Measurements from ENCODE around the gene ZNF438.
"Not testable (repeated sequence)": the region's sequence is repeated elsewhere in the genome, so short reads cannot be mapped to it uniquely, and the experiment has no call there.

The ZNF438 gene

GRCh38 chr10:30940256-30940655, 91.4 kb downstream of the ZNF438 start:
- no peak overlapping the region for H3K27ac ChIP-seq
- no peak for DNase-seq
- H3K4me1 ChIP-seq = peaks cover 0 to 41% (median 11%) of the 10 kb centered on the region in 4 donors
- no peak overlapping the region for H3K4me3 ChIP-seq
- TF ChIP-seq CTCF (IDR thresholded peaks at IDR 0.05) = no peak
- H3K36me3 ChIP-seq = peaks cover 0 to 14% (median 0%) of the 10 kb centered on the region in 3 donors
- H3K27me3 ChIP-seq = no peaks in the 10 kb centered on the region
- intact Hi-C loops (cut with DNase I; ENCODE audit: low total_unique reads) = no loop called here
- H3K9me3 ChIP-seq = no peaks in the 10 kb centered on the region

- H3K27ac ChIP-seq = no peak overlapping the region
- TF ChIP-seq CTCF (IDR thresholded peaks at IDR 0.05) = no peak
Measured at GRCh38 chr10:30939643-30940251, 91.9 kb downstream of the ZNF438 start.

GRCh38 chr10:30935078-30935477, 96.6 kb downstream of the ZNF438 start:
- Histone ChIP-seq H3K36me3 (peaks cover 4 to 21% (median 10%) of the 10 kb centered on the region in 3 donors), H3K4me3 (no peak overlapping the region), H3K4me1 (peaks cover 0 to 14% (median 8%) of the 10 kb centered on the region in 4 donors), H3K9me3 (no peaks in the 10 kb centered on the region), H3K27ac (no peak overlapping the region), H3K27me3 (no peaks in the 10 kb centered on the region)
- no peak for DNase-seq
- no peak for TF ChIP-seq CTCF (IDR thresholded peaks at IDR 0.05)
- intact Hi-C loops (cut with DNase I; ENCODE audit: low total_unique reads) = no loop called here

More at GRCh38 chr10:30939643-30940251, 91.9 kb downstream of the ZNF438 start:
- intact Hi-C loops (cut with DNase I; ENCODE audit: low total_unique reads) = no loop called here
- Histone ChIP-seq H3K36me3 (peaks cover 0 to 17% (median 0%) of the 10 kb centered on the region in 3 donors), H3K4me3 (no peak overlapping the region), H3K9me3 (no peaks in the 10 kb centered on the region), H3K4me1 (peaks cover 0 to 41% (median 11%) of the 10 kb centered on the region in 4 donors), H3K27me3 (no peaks in the 10 kb centered on the region)
- no peak for DNase-seq

GRCh38 chr10:30931094-30931493, 100.6 kb downstream of the ZNF438 start:
- Histone ChIP-seq H3K36me3 (peaks cover 15 to 32% (median 16%) of the 10 kb centered on the region in 3 donors), H3K27ac (no peak overlapping the region), H3K27me3 (no peaks in the 10 kb centered on the region), H3K4me1 (no peaks in the 10 kb centered on the region), H3K4me3 (no peak overlapping the region), H3K9me3 (no peaks in the 10 kb centered on the region)
- TF ChIP-seq CTCF (IDR thresholded peaks at IDR 0.05) = no peak
- DNase-seq = no peak
- intact Hi-C loops (cut with DNase I; ENCODE audit: low total_unique reads) = no loop called here

GRCh38 chr10:30929901-30930520, 101.7 kb downstream of the ZNF438 start:
- no peak for DNase-seq
- TF ChIP-seq CTCF (IDR thresholded peaks at IDR 0.05) = no peak
- no peaks in the 10 kb centered on the region for H3K27me3 ChIP-seq
- peaks cover 15 to 22% (median 16%) of the 10 kb centered on the region in 3 donors for H3K36me3 ChIP-seq
- intact Hi-C loops (cut with DNase I; ENCODE audit: low total_unique reads) = no loop called here
- H3K4me3 ChIP-seq = no peak overlapping the region
- no peaks in the 10 kb centered on the region for H3K9me3 ChIP-seq
- no peak overlapping the region for H3K27ac ChIP-seq
- H3K4me1 ChIP-seq = no peaks in the 10 kb centered on the region

- H3K9me3 ChIP-seq; H3K27me3 ChIP-seq; H3K4me1 ChIP-seq; H3K4me3 ChIP-seq; intact Hi-C loops (cut with DNase I; ENCODE audit: low total_unique reads); DNase-seq; H3K27ac ChIP-seq: not testable (repeated sequence)
- H3K36me3 ChIP-seq = peaks cover 15 to 24% (median 16%) of the 10 kb centered on the region in 3 donors
Measured at GRCh38 chr10:30929311-30929729, 102.3 kb downstream of the ZNF438 start.
